Fibroblast of the aortic adventitia (primary cell): ENCODE results near the gene USH2A. TPM values are rescaled to one million over a fixed set of nuclear protein-coding genes. Genes with fewer than 3 reads are reported as not detected.

Experiments used
- DNase-seq: peaks from one replicate; pipeline ENCODE4 v3.0.0-alpha.2; 2010; ENCODE audit warnings: low read depth
- H3K4me3 ChIP-seq: 2 replicates; pipeline ENCODE4 v1.5.1; 2011; ENCODE audit warnings: low read depth, mild to moderate bottlenecking, control low read depth, low read length, moderate library complexity
- total RNA-seq: library from RNA; depleted of rRNA; stranded (reverse); fragments of >200 nt; gene quantifications from 2 replicates; pipeline ENCODE4 v1.2.3, GENCODE V29; 2012; ENCODE audit warnings: low replicate concordance
- TF ChIP-seq, protein P1 (sequence below): IDR thresholded peaks from 2 replicates; pipeline ENCODE4 v1.5.1; 2011; ENCODE audit warnings: mild to moderate bottlenecking, low read length, control low read depth, inconsistent platforms; ENCODE audit not compliant: insufficient read depth

The USH2A gene
- total RNA-seq, 1 donor = under 0.01 TPM

DNA sequence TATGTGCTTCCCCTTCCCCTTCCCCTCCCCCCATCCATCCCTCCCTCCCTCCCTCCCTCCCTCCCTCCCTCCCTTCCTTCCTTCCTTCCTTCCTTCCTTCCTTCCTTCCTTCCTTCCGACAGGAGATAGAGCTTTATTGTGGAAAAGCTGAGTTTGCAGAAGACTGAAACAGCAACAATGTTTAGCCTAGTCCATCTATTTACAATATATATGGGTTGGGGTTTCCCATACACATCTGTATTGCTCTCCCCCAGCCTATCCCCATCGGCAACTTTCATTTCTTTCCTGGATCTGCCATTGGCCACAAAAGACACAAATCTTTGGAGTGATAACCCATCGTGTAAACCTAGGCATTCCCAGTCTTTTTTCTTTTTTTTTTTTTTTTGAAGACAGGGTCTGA is 222.3 kb downstream of the USH2A start:
- TF ChIP-seq, protein P1, sequence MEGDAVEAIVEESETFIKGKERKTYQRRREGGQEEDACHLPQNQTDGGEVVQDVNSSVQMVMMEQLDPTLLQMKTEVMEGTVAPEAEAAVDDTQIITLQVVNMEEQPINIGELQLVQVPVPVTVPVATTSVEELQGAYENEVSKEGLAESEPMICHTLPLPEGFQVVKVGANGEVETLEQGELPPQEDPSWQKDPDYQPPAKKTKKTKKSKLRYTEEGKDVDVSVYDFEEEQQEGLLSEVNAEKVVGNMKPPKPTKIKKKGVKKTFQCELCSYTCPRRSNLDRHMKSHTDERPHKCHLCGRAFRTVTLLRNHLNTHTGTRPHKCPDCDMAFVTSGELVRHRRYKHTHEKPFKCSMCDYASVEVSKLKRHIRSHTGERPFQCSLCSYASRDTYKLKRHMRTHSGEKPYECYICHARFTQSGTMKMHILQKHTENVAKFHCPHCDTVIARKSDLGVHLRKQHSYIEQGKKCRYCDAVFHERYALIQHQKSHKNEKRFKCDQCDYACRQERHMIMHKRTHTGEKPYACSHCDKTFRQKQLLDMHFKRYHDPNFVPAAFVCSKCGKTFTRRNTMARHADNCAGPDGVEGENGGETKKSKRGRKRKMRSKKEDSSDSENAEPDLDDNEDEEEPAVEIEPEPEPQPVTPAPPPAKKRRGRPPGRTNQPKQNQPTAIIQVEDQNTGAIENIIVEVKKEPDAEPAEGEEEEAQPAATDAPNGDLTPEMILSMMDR = no peak
- no peak for DNase-seq
- H3K4me3 ChIP-seq = no peak overlapping the region

DNA sequence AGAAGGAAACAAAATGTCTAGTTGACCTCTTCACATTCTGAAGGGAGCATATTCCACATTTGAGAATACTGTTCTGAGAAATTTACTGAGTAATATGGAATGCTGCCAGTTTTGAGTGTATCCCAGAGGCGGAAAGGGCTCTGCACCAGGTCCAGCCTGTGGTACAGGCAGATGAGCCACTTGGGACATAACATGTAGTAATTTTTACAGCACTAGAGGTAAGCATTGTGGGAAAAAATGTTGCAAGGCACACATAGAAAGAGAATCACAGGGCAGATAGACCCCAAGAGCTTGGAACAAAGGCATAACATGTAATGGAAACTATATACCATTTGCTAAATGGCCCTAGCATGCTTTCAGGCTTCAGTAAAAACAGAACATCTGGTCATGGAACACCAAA is 228.5 kb downstream of the USH2A start:
- no peak for DNase-seq
- TF ChIP-seq, protein P1 = no peak
- no peak overlapping the region for H3K4me3 ChIP-seq

DNA sequence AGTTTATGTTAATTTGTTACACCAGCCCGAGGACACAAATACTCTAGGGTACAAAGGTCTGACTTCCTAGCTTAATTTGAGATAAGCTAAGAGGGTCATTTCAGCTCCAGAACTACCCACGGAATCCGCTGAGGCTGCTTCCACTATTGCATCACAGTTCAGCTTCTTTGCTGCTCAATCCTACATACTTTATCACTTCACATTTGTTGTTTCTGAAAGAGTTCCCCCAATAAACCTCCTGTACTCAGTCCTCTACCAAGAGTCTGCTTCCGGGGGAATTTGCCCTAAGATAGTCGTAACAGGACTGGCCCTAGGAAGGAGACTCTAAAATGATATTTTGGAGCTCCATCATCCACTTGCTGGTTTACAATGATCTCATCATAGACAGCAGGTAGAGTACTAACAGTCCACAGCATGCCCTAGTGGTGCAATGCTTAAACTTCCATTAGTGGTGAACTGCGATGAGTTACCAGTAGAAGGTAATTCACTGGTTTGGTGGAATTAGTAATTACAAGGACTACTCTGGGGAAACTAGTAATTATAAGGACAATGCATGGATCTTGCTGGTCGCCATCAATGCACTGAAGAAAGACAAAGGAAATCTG is 229.3 kb downstream of the USH2A start:
- TF ChIP-seq, protein P1 = peak; percentile 7
- DNase-seq = no peak
- no peak overlapping the region for H3K4me3 ChIP-seq

DNA sequence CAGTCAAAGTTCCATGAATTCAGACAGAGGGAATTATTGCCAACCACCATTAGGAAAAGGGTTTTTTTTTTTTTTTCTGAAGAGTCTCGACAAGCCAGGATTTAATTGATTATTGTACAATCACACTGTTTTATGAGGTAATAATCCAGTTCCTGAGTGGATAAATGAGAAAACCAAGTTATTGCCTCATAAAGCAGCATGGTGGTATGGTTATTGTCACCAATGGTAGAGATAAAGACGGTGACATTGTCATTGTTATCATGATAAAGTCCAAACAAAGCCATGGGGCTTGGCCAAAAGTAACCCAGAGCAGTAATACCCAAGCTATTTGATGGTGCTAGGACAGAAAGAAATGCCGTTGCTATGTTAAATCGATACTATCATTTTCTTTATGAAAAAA is 232.8 kb downstream of the USH2A start:
- H3K4me3 ChIP-seq = no peak overlapping the region
- no peak for DNase-seq
- TF ChIP-seq, protein P1 = no peak

DNA sequence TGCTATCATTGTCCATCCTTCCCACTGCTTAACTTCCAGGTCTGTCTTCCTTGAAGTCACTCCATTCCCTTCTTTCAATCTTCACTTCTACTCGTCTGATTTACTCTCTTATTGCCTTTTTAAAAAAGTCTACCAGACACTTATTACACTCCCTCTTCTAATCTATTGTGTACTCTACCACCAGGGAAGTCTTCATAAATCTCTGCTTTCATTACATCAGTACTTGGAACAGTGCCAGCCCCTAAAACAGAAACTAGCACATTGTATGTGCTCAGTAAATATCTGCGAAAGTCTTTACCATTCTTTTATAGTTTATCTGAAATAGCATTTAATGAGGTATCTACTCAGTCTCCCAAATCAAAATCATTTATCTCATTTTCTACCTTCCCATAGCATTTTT is 236.4 kb downstream of the USH2A start:
- TF ChIP-seq, protein P1 = no peak
- DNase-seq = peak; percentile 4

DNA sequence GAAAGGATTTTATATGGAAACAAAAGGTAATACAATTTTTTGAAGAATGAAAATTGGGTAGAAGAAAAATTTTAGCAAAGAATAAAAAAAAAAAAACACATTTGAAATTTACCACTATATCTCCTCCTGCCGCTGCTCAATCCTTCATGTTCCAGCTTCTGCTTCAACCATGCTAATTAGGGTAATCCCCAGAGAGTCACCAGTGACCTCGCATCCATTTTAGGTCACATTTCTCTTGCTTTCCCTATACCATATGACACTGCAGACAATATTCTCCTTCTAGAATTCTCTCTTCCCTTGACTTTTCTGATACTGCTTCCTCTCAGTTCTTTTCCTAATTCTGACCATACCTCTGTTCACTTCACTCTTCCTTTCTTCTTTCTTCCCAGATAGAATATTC is 237.1 kb downstream of the USH2A start:
- no peak for DNase-seq

More for the DNA sequence above, 236.4 kb downstream of the USH2A start:
- no peak overlapping the region for H3K4me3 ChIP-seq

More for the DNA sequence above, 237.1 kb downstream of the USH2A start:
- H3K4me3 ChIP-seq = no peak overlapping the region
- TF ChIP-seq, protein P1 = no peak
